Activated naive CD4-positive, alpha-beta T cell treated with anti-CD3 and anti-CD28 coated beads, Interleukin-2, amount 10 ng/mL, durations not matched to agents 5 hours and 36 hours (primary cell): ENCODE measurements around the gene RASSF3. TPM values are rescaled to one million over a fixed set of nuclear protein-coding genes. Genes with fewer than 3 reads are reported as not detected.

Experiments used
- microRNA-seq: library from miRNA; unstranded; fragments of <30 nt; microRNA quantifications from one replicate; pipeline ENCODE4 v1.2.0, GENCODE V29; 2022; ENCODE audit warnings: borderline microRNAs expressed, borderline replicate concordance
- total RNA-seq, 2 experiments: library from RNA; stranded (reverse); gene quantifications; one replicate each; pipeline ENCODE4 v1.2.3, GENCODE V29; 2021

The RASSF3 gene
- total RNA-seq = 100 to 1,000 TPM; 108 to 114 TPM

GRCh38 chr12:64610079-64610659, at the start of gene RASSF3:
Gene RASSF3 (plus strand): TSS chr12:64610495. CDS start chr12:64610633, 138 bp downstream.

Small RNAs within 50 kb of the gene (microRNA-seq; reads per million reads assigned to microRNA genes)
- gene MIR548C (not detected), gene MIR548Z (not detected)

Other genes with a start within 250 kb of the RASSF3 start
- under 1 TPM in 1 of 2 experiments, not detected in 1; 0.13 TPM for gene C12orf56, start 219.7 kb upstream of the RASSF3 start, total RNA-seq
- gene XPOT, start 206.1 kb upstream of the RASSF3 start, total RNA-seq = 100 to 1,000 TPM in 1 of 2 experiments, 10 to 100 TPM in 1; 98.7 to 102 TPM
- gene TBK1, start 158.4 kb upstream of the RASSF3 start, total RNA-seq = 10 to 100 TPM; 20.3 to 22.9 TPM
- 10 to 100 TPM; 29.4 to 30.2 TPM for gene GNS, start 148.9 kb downstream of the RASSF3 start, total RNA-seq
- gene TBC1D30, start 214.2 kb downstream of the RASSF3 start, total RNA-seq = under 1 TPM; 0.24 to 0.25 TPM